HCT116 (cell line): ENCODE data around the gene GTF2A1. TPM values are rescaled to one million over a fixed set of nuclear protein-coding genes. Genes with fewer than 3 reads are reported as not detected.

ENCODE experiments used
- ATAC-seq: fragments of 200-7000 bp; cut with Tn5 transposase; 2 replicates; pipeline ENCODE4 v1.9.1; 2020; ENCODE audit warnings: mild to moderate bottlenecking, moderate library complexity
- BruUV-seq: library from RNA; stranded (reverse); fragments of 400-500 nt; replicated peaks from 2 replicates; lab custom pipeline; 2021; lab: Mats Ljungman, UMichigan
- CTCF ChIA-PET: fragments of 300-600 bp; sonication (Branson Sonifier 250); formaldehyde crosslinking; loops from one replicate; lab custom pipeline; 2021; ENCODE audit warnings: antibody characterized with exemption; lab: Charles Lee
- POLR2A ChIA-PET: fragments of 300-600, 350-600 bp; sonication (Branson Sonifier 250); formaldehyde crosslinking; loops from one replicate; lab custom pipeline; 2021; ENCODE audit warnings: antibody characterized with exemption; lab: Charles Lee
- RAD21 ChIA-PET, 2 experiments: fragments of 300-600 bp; sonication (Branson Sonifier 250); formaldehyde crosslinking; loops; one replicate each; lab custom pipeline; 2023; ENCODE audit warnings: low total read pairs in 2 of 2; ENCODE audit not compliant: uncharacterized antibody in 2 of 2, unreplicated experiment in 2 of 2, low non-redundant PET in 1 of 2; lab: Charles Lee
- DNase-seq: peaks from one replicate; pipeline ENCODE4 v3.0.0-alpha.2; 2010; ENCODE audit warnings: low read depth, low spot score
- H2AFZ ChIP-seq: fragments of 200-600 bp; shearing (Covaris generic), sonication (generic); 2 replicates; pipeline ENCODE4 v1.6.1; 2017; ENCODE audit warnings: low read depth, mixed run types, mixed read lengths, antibody characterized with exemption, low read length; ENCODE audit not compliant: poor library complexity, severe bottlenecking
- H3K27ac ChIP-seq: 2 replicates; pipeline ENCODE4 v1.5.1; 2012; ENCODE audit warnings: low read depth, low read length
- H3K27me3 ChIP-seq: fragments of 200-600 bp; sonication (generic); 2 replicates; pipeline ENCODE4 v1.6.1; 2016; ENCODE audit warnings: mixed run types, low read length, mixed read lengths; ENCODE audit not compliant: insufficient read depth
- H3K36me3 ChIP-seq, 2 experiments: fragments of 200-500 bp in 1 of 2; fragments of 200-600 bp in 1 of 2; sonication (Bioruptor generic) in 1 of 2; sonication (generic) in 1 of 2; 2 replicates each; pipeline versions ENCODE4 v1.5.1 to v1.6.1; 2014 to 2016; ENCODE audit warnings: low read length in 2 of 2, inconsistent platforms in 1 of 2, mixed read lengths in 1 of 2, mixed run types in 1 of 2; ENCODE audit not compliant: insufficient read depth in 2 of 2, control insufficient read depth in 1 of 2
- H3K4me1 ChIP-seq, 2 experiments: fragments of 200-600 bp in 1 of 2; sonication (generic) in 1 of 2; 2 replicates each; pipeline versions ENCODE4 v1.5.1 to v1.6.1; 2012 to 2017; ENCODE audit warnings: low read length in 2 of 2, inconsistent platforms in 1 of 2, mild to moderate bottlenecking in 1 of 2, mixed read lengths in 1 of 2, mixed run types in 1 of 2, moderate library complexity in 1 of 2; ENCODE audit not compliant: insufficient read depth in 2 of 2, control insufficient read depth in 1 of 2
- H3K4me2 ChIP-seq: fragments of 200-600 bp; sonication (generic); 2 replicates; pipeline ENCODE4 v1.6.1; 2017; ENCODE audit warnings: mixed run types, low read length, mixed read lengths
- H3K4me3 ChIP-seq, 2 experiments: fragments of 200-600 bp in 1 of 2; sonication (generic) in 1 of 2; replicated peaks in 1 of 2; 2 replicates each; pipeline ENCODE4 v1.5.1; 2011 to 2016; ENCODE audit warnings: low read length in 2 of 2, control low read depth in 1 of 2, low read depth in 1 of 2, mild to moderate bottlenecking in 1 of 2, mixed read lengths in 1 of 2, mixed run types in 1 of 2
- H3K79me2 ChIP-seq: fragments of 200-600 bp; sonication (generic); 2 replicates; pipeline ENCODE4 v1.6.1; 2017; ENCODE audit warnings: mild to moderate bottlenecking, mixed run types, low read length, moderate library complexity, mixed read lengths; ENCODE audit not compliant: insufficient read depth
- H3K9ac ChIP-seq: fragments of 200-600 bp; sonication (generic); 2 replicates; pipeline ENCODE4 v1.6.1; 2016; ENCODE audit warnings: low read length, mixed read lengths
- H3K9me2 ChIP-seq: fragments of 200-600 bp; sonication (generic), shearing (Covaris generic); 2 replicates; pipeline ENCODE4 v1.6.1; 2017; ENCODE audit warnings: mixed run types, mild to moderate bottlenecking, moderate library complexity; ENCODE audit not compliant: insufficient read depth
- H3K9me3 ChIP-seq, 2 experiments: fragments of 200-500 bp in 1 of 2; fragments of 200-600 bp in 1 of 2; sonication (Bioruptor generic) in 1 of 2; sonication (generic) in 1 of 2; 2 replicates each; pipeline ENCODE4 v1.6.1; 2014 to 2017; ENCODE audit warnings: low read length in 2 of 2, mixed read lengths in 2 of 2, inconsistent platforms in 1 of 2, low read depth in 1 of 2, mild to moderate bottlenecking in 1 of 2, mixed run types in 1 of 2, moderate library complexity in 1 of 2; ENCODE audit not compliant: control insufficient read depth in 1 of 2, insufficient read depth in 1 of 2
- H4K20me1 ChIP-seq: fragments of 200-600 bp; sonication (generic), shearing (Covaris generic); 2 replicates; pipeline ENCODE4 v1.6.1; 2017; ENCODE audit warnings: mixed run types, mild to moderate bottlenecking, moderate library complexity; ENCODE audit not compliant: insufficient read depth
- CTCF ChIP-seq, 3 experiments: fragments of 200-600 bp in 1 of 3; sonication (generic) in 1 of 3; IDR thresholded peaks in 2 of 3; conservative IDR thresholded peaks in 1 of 3; 2 replicates each; pipeline ENCODE4 v1.5.1; 2012 to 2017; ENCODE audit warnings: low read depth in 2 of 3, low read length in 2 of 3, antibody characterized with exemption in 1 of 3, borderline replicate concordance in 1 of 3, control low read depth in 1 of 3, mild to moderate bottlenecking in 1 of 3, mixed read lengths in 1 of 3, mixed run types in 1 of 3, moderate library complexity in 1 of 3; ENCODE audit not compliant: insufficient read depth in 1 of 3
- ELF1 ChIP-seq: IDR thresholded peaks from 2 replicates; pipeline ENCODE4 v1.6.1; 2012; ENCODE audit warnings: low read depth, borderline replicate concordance
- EZH2 ChIP-seq: fragments of 200-600 bp; sonication (generic); IDR thresholded peaks from 2 replicates; pipeline ENCODE4 v1.6.1; 2017; ENCODE audit warnings: antibody characterized with exemption, mixed run types
- EZH2phosphoT487 ChIP-seq: fragments of 200-600 bp; IDR thresholded peaks from 2 replicates; pipeline ENCODE4 v1.6.1; 2018; ENCODE audit warnings: antibody characterized with exemption, borderline replicate concordance
- FOSL1 ChIP-seq: IDR thresholded peaks from 2 replicates; pipeline ENCODE4 v1.6.1; 2012; ENCODE audit warnings: low read depth
- JUND ChIP-seq: IDR thresholded peaks from 2 replicates; pipeline ENCODE4 v1.6.1; 2012
- POLR2AphosphoS5 ChIP-seq: IDR thresholded peaks from 2 replicates; pipeline ENCODE4 v1.6.1; 2011; ENCODE audit warnings: mild to moderate bottlenecking, low read depth, low read length, moderate library complexity
- REST ChIP-seq: IDR thresholded peaks from 2 replicates; pipeline ENCODE4 v1.6.1; 2012; ENCODE audit warnings: low read depth
- SIN3A ChIP-seq: IDR thresholded peaks from 2 replicates; pipeline ENCODE4 v1.6.1; 2012; ENCODE audit warnings: low read depth
- SRF ChIP-seq: IDR thresholded peaks from 2 replicates; pipeline ENCODE4 v1.6.1; 2012; ENCODE audit warnings: low read depth
- ZBTB33 ChIP-seq: IDR thresholded peaks from 2 replicates; pipeline ENCODE4 v1.6.1; 2011; ENCODE audit warnings: mild to moderate bottlenecking, low read length, moderate library complexity; ENCODE audit not compliant: insufficient replicate concordance; ENCODE audit errors: extremely low read depth
- ZFX ChIP-seq: fragments of 450-650 bp; IDR thresholded peaks from 2 replicates; pipeline ENCODE4 v1.6.1; 2017
- ZNF274 ChIP-seq: fragments of 200-500 bp; sonication (Bioruptor generic); IDR thresholded peaks from 2 replicates; pipeline ENCODE4 v1.6.1; 2014; ENCODE audit warnings: mild to moderate bottlenecking, low read depth, low read length, inconsistent platforms
- intact Hi-C: fragments of 100-400 bp; cut with micrococcal nuclease; formaldehyde crosslinking; loops from 2 replicates; pipeline ENCODE4 v1.10.0; 2022
- total RNA-seq: library from RNA; stranded (reverse); gene quantifications from one replicate; pipeline ENCODE4 v1.2.1, GENCODE V29; 2021; ENCODE audit not compliant: unreplicated experiment

GTF2A1 gene
- total RNA-seq, 1 experiment from 2014 or later, result 39.7 TPM

GRCh38 chr14:81200054-81200453, 20.7 kb downstream of the GTF2A1 start:
- CTCF ChIA-PET, result no interaction called here
- RAD21 ChIA-PET, result no interaction called here
- H3K4me1 ChIP-seq, result no peaks in the 10 kb centered on the region
- no peak overlapping the region for H3K4me3 ChIP-seq
- DNase-seq, result no peak
- H2AFZ ChIP-seq, result no peak overlapping the region
- POLR2A ChIA-PET, result no interaction called here
- no peak overlapping the region for H3K27ac ChIP-seq
- H3K79me2 ChIP-seq, result peaks cover 28% of the 10 kb centered on the region
- TF ChIP-seq REST (no peak), EZH2 (no peak), EZH2phosphoT487 (no peak)
- intact Hi-C loops, result no loop called here
- H4K20me1 ChIP-seq, result no peaks in the 10 kb centered on the region
- no peaks in the 10 kb centered on the region for H3K9me2 ChIP-seq
- no peak overlapping the region for H3K4me2 ChIP-seq
- H3K9me3 ChIP-seq, result no peaks in the 10 kb centered on the region
- no peak overlapping the region for H3K9ac ChIP-seq
- BruUV-seq, result no TSS peak
- no peaks in the 10 kb centered on the region for H3K27me3 ChIP-seq
- ATAC-seq, result no peak
- H3K36me3 ChIP-seq, result peaks cover 17 to 38% of the 10 kb centered on the region in 2 experiments

- Histone ChIP-seq H3K36me3 (peaks cover 17 to 41% of the 10 kb centered on the region in 2 experiments), H3K9ac (no peak overlapping the region), H3K27ac (no peak overlapping the region), H3K9me3 (no peaks in the 10 kb centered on the region), H4K20me1 (no peaks in the 10 kb centered on the region), H3K9me2 (no peaks in the 10 kb centered on the region), H2AFZ (no peak overlapping the region), H3K4me1 (no peaks in the 10 kb centered on the region), H3K27me3 (no peaks in the 10 kb centered on the region), H3K4me2 (no peak overlapping the region), H3K4me3 (no peak overlapping the region), H3K79me2 (peaks cover 19% of the 10 kb centered on the region)
- no peak for ATAC-seq
- intact Hi-C loops, result no loop called here
- CTCF ChIA-PET, result no interaction called here
- no TSS peak for BruUV-seq
- RAD21 ChIA-PET, result no interaction called here
- POLR2A ChIA-PET, result interaction anchor here (1.0 kb wide), 1 partner anchor 20 kb away, joined by 6 read pairs; no protein-coding TSS in a partner anchor
- DNase-seq, result no peak
- TF ChIP-seq ZFX, result no peak
- TF ChIP-seq SRF, result no peak
- no peak for TF ChIP-seq JUND
- no peak for TF ChIP-seq POLR2AphosphoS5
- no peak for TF ChIP-seq ELF1
- TF ChIP-seq ZNF274, result no peak
- no peak for TF ChIP-seq SIN3A
- TF ChIP-seq FOSL1, result no peak
- no peak for TF ChIP-seq ZBTB33
- TF ChIP-seq CTCF (IDR thresholded peaks at IDR 0.05 in 2 of 3, conservative IDR thresholded peaks at IDR 0.05 in 1 of 3; ENCODE audit: borderline replicate concordance in 1 of 3, insufficient read depth in 1 of 3, low read depth in 2 of 3, low read length in 2 of 3), result no peak
- no peak for TF ChIP-seq EZH2
These were observed 21.7 kb downstream of the GTF2A1 start for GRCh38 chr14:81199084-81199483.
